GM12878 (cell line): ENCODE data around the gene RCC1. TPM values are rescaled to one million over a fixed set of nuclear protein-coding genes. Genes with fewer than 3 reads are reported as not detected.

ENCODE experiments used
- CHD1 ChIP-seq: IDR thresholded peaks from 2 replicates; pipeline ENCODE4 v1.6.1; 2012; ENCODE audit warnings: low read depth, low read length, improper control_type of control experiment
- CHD4 ChIP-seq: fragments of 200-600 bp; sonication (generic); IDR thresholded peaks from 2 replicates; pipeline ENCODE4 v1.6.1; 2016; ENCODE audit warnings: mild to moderate bottlenecking
- CTCF ChIP-seq, 3 experiments: IDR thresholded peaks in 2 of 3; conservative IDR thresholded peaks in 1 of 3; 2 replicates each; pipeline ENCODE4 v1.5.1; 2011; ENCODE audit warnings: low read depth in 3 of 3, low read length in 3 of 3, mild to moderate bottlenecking in 3 of 3, control low read depth in 2 of 3, moderate library complexity in 2 of 3, inconsistent platforms in 1 of 3, mixed read lengths in 1 of 3; ENCODE audit not compliant: control insufficient read depth in 2 of 3, insufficient read depth in 1 of 3; ENCODE audit errors: extremely low read depth in 1 of 3
- EGR1 ChIP-seq, 2 experiments: IDR thresholded peaks; 1 replicate in 1 of 2; 2 replicates in 1 of 2; pipeline ENCODE4 v1.6.1; 2011 to 2012; ENCODE audit warnings: low read depth in 2 of 2, low read length in 2 of 2, borderline replicate concordance in 1 of 2, mild to moderate bottlenecking in 1 of 2, moderate library complexity in 1 of 2
- HDAC2 ChIP-seq: fragments of 200-600 bp; sonication (generic); IDR thresholded peaks from 2 replicates; pipeline ENCODE4 v1.6.1; 2017
- IRF4 ChIP-seq: IDR thresholded peaks from 2 replicates; pipeline ENCODE4 v1.6.1; 2011; ENCODE audit warnings: low read depth, low read length
- KDM1A ChIP-seq: fragments of 200-600 bp; sonication (generic); IDR thresholded peaks from 2 replicates; pipeline ENCODE4 v1.6.1; 2016; ENCODE audit warnings: borderline replicate concordance
- MXI1 ChIP-seq: fragments of 150-350 bp; IDR thresholded peaks from 2 replicates; pipeline ENCODE4 v1.6.1; 2011; ENCODE audit warnings: low read depth, mild to moderate bottlenecking, inconsistent platforms, low read length, improper control_type of control experiment
- NBN ChIP-seq: fragments of 450-650 bp; IDR thresholded peaks from 2 replicates; pipeline ENCODE4 v1.6.1; 2016
- NR2C1 ChIP-seq: fragments of 450-650 bp; IDR thresholded peaks from 2 replicates; pipeline ENCODE4 v1.6.1; 2017; ENCODE audit warnings: antibody characterized with exemption, mild to moderate bottlenecking, moderate library complexity
- POU2F2 ChIP-seq: IDR thresholded peaks from 3 replicates; pipeline ENCODE4 v1.6.1; 2011; ENCODE audit warnings: low read depth, mild to moderate bottlenecking, low read length, borderline replicate concordance
- REST ChIP-seq: IDR thresholded peaks from 2 replicates; pipeline ENCODE4 v1.6.1; 2012; ENCODE audit warnings: mild to moderate bottlenecking, low read depth, low read length
- SP1 ChIP-seq: IDR thresholded peaks from one replicate; pipeline ENCODE4 v1.6.1; 2011; ENCODE audit warnings: low read depth, low read length
- STAT1 ChIP-seq: fragments of 450-650 bp; conservative IDR thresholded peaks from 2 replicates; pipeline ENCODE4 v1.6.1; 2014; ENCODE audit warnings: antibody characterized with exemption, mild to moderate bottlenecking
- STAT3 ChIP-seq: IDR thresholded peaks from 2 replicates; pipeline ENCODE4 v1.6.1; 2011; ENCODE audit warnings: low read depth, low read length, improper control_type of control experiment
- TAF1 ChIP-seq: IDR thresholded peaks from 2 replicates; pipeline ENCODE4 v1.6.1; 2011; ENCODE audit warnings: mild to moderate bottlenecking, low read depth, low read length, borderline replicate concordance
- ZBTB11 ChIP-seq: fragments of 450-650 bp; formaldehyde crosslinking; IDR thresholded peaks from 2 replicates; pipeline ENCODE4 v1.5.0; 2022; ENCODE audit warnings: mild to moderate bottlenecking, missing genetic modification characterization
- ZNF24 ChIP-seq: fragments of 450-650 bp; IDR thresholded peaks from 2 replicates; pipeline ENCODE4 v1.6.1; 2017; ENCODE audit warnings: antibody characterized with exemption, mild to moderate bottlenecking
- polyA plus RNA-seq, 11 experiments: library from polyadenylated mRNA; depleted of rRNA in 4 of 11; unstranded in 6 of 11; stranded (reverse) in 5 of 11; fragments of >200 nt; fragmentation: Nextera tagmentation in 4 of 11; fragmentation: Illumina TruSeq in 1 of 11; extraction: Ambion mirVana in 4 of 11; extraction: Trizol in 1 of 11; gene quantifications; 1 replicate in 1 of 11; 2 replicates in 10 of 11; pipeline versions ENCODE4 v1.2.1 to v1.2.3, GENCODE V29; 2011 to 2016; ENCODE audit warnings: inconsistent platforms in 2 of 11, missing spikeins in 2 of 11, low read depth in 1 of 11
- total RNA-seq, 4 experiments: library from RNA; depleted of rRNA in 3 of 4; stranded (reverse); fragments of >200 nt in 3 of 4; fragmentation: Illumina TruSeq in 1 of 4; extraction: Trizol in 1 of 4; gene quantifications; 2 replicates each; pipeline versions ENCODE4 v1.2.1 to v1.2.3, GENCODE V29; 2013 to 2021
- TF ChIP-seq, protein P1 (sequence below): fragments of 450-650 bp; IDR thresholded peaks from 2 replicates; pipeline ENCODE4 v1.6.1; 2016; ENCODE audit warnings: mild to moderate bottlenecking

RCC1 gene
- total and polyA plus RNA-seq, 10 of the 15 experiments (the other 5 are each of a cell fraction or from before 2014, with no cell fraction given), result 8.3 to 99.4 (median 74.6) TPM

GRCh38 chr1:28509705-28510272 is 3.9 kb downstream of the RCC1 start (continued):
- TF ChIP-seq, protein P1, sequence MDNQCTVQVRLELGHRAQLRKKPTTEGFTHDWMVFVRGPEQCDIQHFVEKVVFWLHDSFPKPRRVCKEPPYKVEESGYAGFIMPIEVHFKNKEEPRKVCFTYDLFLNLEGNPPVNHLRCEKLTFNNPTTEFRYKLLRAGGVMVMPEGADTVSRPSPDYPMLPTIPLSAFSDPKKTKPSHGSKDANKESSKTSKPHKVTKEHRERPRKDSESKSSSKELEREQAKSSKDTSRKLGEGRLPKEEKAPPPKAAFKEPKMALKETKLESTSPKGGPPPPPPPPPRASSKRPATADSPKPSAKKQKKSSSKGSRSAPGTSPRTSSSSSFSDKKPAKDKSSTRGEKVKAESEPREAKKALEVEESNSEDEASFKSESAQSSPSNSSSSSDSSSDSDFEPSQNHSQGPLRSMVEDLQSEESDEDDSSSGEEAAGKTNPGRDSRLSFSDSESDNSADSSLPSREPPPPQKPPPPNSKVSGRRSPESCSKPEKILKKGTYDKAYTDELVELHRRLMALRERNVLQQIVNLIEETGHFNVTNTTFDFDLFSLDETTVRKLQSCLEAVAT, result peak; percentile 45; the same call in 1 of the 2 replicates
- TF ChIP-seq CHD1 (peak; percentile 31; the same call in 1 of the 2 replicates), CTCF (IDR thresholded peaks at IDR 0.05 in 2 of 3, conservative IDR thresholded peaks at IDR 0.05 in 1 of 3; ENCODE audit: control insufficient read depth in 2 of 3, extremely low read depth in 1 of 3, insufficient read depth in 1 of 3, low read depth in 3 of 3, low read length in 3 of 3) (no peak), TAF1 (no peak), STAT1 (no peak), NBN (no peak), ZBTB11 (no peak), EGR1 (IDR thresholded peaks at IDR 0.05; ENCODE audit: borderline replicate concordance in 1 of 2, low read depth in 2 of 2, low read length in 2 of 2) (no peak), HDAC2 (no peak), NR2C1 (no peak), IRF4 (no peak), REST (no peak), POU2F2 (no peak), CHD4 (no peak), ZNF24 (no peak), SP1 (no peak), KDM1A (no peak), STAT3 (no peak), MXI1 (no peak)
